WTC11 (cell line): ENCODE measurements around the gene XIRP2.

Source experiments
- ATF2 ChIP-seq: sonication (generic); formaldehyde crosslinking; IDR thresholded peaks from 2 replicates; pipeline ENCODE4 v1.8.1; 2022; ENCODE audit warnings: low read depth, missing genetic modification reagents, borderline replicate concordance
- JUN ChIP-seq: sonication (generic); formaldehyde crosslinking; IDR thresholded peaks from 2 replicates; pipeline ENCODE4 v1.8.0; 2023; ENCODE audit warnings: mild to moderate bottlenecking, missing genetic modification reagents

- TF ChIP-seq JUN (no peak), ATF2 (no peak)
These were observed 72.5 kb downstream of the XIRP2 start for GRCh38 chr2:166960702-166961270.
